ENCODE results near the gene LRRC36.

GRCh38 chr16:67302970-67303369 lies 23.6 kb upstream of the LRRC36 start:
- no peak for TF ChIP-seq POLR2A (IDR thresholded peaks at IDR 0.05; ENCODE audit: low read length)
- no peak for TF ChIP-seq GATA1 (IDR thresholded peaks at IDR 0.05; ENCODE audit: low read depth, low read length)
